Endothelial cell (in vitro differentiated cells): ENCODE data around the gene PPFIBP2. TPM values are rescaled to one million over a fixed set of nuclear protein-coding genes. Genes with fewer than 3 reads are reported as not detected.

Experiments
- DNase-seq: peaks from one replicate; pipeline ENCODE4 v3.0.0; 2021; ENCODE audit warnings: low spot score
- H3K27ac Mint-ChIP-seq: one replicate; pipeline ENCODE4 v1.8.0; 2021; ENCODE audit warnings: mixed read lengths, inconsistent platforms; ENCODE audit not compliant: unreplicated experiment
- H3K27me3 Mint-ChIP-seq: one replicate; pipeline ENCODE4 v1.8.0; 2021; ENCODE audit warnings: mild to moderate bottlenecking, moderate library complexity, mixed read lengths, inconsistent platforms; ENCODE audit not compliant: unreplicated experiment
- H3K36me3 Mint-ChIP-seq: one replicate; pipeline ENCODE4 v1.8.0; 2021; ENCODE audit warnings: mild to moderate bottlenecking, low read depth, mixed read lengths, inconsistent platforms; ENCODE audit not compliant: unreplicated experiment
- H3K4me1 Mint-ChIP-seq: one replicate; pipeline ENCODE4 v1.8.0; 2021; ENCODE audit warnings: mild to moderate bottlenecking, mixed read lengths, inconsistent platforms; ENCODE audit not compliant: unreplicated experiment
- H3K4me3 Mint-ChIP-seq: one replicate; pipeline ENCODE4 v1.8.0; 2021; ENCODE audit warnings: mild to moderate bottlenecking, mixed read lengths, inconsistent platforms; ENCODE audit not compliant: unreplicated experiment
- H3K9me3 Mint-ChIP-seq: one replicate; pipeline ENCODE4 v1.8.0; 2021; ENCODE audit warnings: mixed read lengths, inconsistent platforms; ENCODE audit not compliant: unreplicated experiment
- total RNA-seq: library from RNA; stranded (reverse); fragmentation: NEBNext Ultra II Directional; extraction: Animal tissue kit (Norgen Biotek cat#: 25700); gene quantifications from one replicate; pipeline ENCODE4 v1.2.1, GENCODE V29; 2021; ENCODE audit not compliant: unreplicated experiment
- TF ChIP-seq, protein P1 (sequence below): fragments of 200-600 bp; sonication (generic); IDR thresholded peaks from one replicate; pipeline ENCODE4 v1.5.0; 2021; ENCODE audit warnings: antibody characterized with exemption; ENCODE audit not compliant: unreplicated experiment

The PPFIBP2 gene
- total RNA-seq, 1 donor from 2014 or later = 7.3 TPM

- Mint-ChIP-seq H3K36me3 (no peaks in the 10 kb centered on the region), H3K27me3 (peaks cover 15% of the 10 kb centered on the region), H3K9me3 (no peaks in the 10 kb centered on the region), H3K27ac (no peak overlapping the region), H3K4me3 (no peak overlapping the region), H3K4me1 (peaks cover 54% of the 10 kb centered on the region)
- TF ChIP-seq, protein P1, sequence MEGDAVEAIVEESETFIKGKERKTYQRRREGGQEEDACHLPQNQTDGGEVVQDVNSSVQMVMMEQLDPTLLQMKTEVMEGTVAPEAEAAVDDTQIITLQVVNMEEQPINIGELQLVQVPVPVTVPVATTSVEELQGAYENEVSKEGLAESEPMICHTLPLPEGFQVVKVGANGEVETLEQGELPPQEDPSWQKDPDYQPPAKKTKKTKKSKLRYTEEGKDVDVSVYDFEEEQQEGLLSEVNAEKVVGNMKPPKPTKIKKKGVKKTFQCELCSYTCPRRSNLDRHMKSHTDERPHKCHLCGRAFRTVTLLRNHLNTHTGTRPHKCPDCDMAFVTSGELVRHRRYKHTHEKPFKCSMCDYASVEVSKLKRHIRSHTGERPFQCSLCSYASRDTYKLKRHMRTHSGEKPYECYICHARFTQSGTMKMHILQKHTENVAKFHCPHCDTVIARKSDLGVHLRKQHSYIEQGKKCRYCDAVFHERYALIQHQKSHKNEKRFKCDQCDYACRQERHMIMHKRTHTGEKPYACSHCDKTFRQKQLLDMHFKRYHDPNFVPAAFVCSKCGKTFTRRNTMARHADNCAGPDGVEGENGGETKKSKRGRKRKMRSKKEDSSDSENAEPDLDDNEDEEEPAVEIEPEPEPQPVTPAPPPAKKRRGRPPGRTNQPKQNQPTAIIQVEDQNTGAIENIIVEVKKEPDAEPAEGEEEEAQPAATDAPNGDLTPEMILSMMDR = no peak
- no peak for DNase-seq
Observed at GRCh38 chr11:7575841-7576725, 62.3 kb downstream of the PPFIBP2 start.

DNA sequence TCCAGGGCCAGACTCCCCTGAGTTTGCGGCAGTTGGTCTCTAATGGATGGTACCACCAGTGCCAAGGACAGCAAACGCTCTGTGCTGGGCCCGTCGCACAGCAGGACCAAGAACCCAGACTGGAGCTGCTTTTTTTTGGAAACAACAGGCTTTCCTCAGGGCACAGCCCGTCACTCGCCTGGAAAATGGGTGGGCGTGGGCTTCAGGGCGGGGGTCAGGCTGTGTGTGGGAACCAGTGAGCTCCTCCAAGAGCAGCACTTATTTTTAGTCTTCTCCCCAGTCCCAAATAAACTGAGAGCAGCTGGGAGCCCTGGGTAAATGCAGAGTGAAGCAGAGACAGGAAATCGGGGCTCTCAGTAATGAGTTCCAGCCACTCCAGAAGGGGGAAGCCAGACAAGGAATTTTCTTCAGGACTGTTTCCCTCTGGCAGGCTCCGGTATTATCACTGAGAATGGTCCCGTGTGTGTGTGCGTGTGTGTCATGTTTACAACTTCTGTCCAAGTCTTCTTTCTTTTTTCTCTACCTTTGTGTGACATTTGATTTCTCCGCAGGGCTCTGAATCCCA lies 63.0 kb downstream of the PPFIBP2 start:
- Mint-ChIP-seq H3K36me3 (no peaks in the 10 kb centered on the region), H3K27ac (peak overlapping the region; percentile 86), H3K9me3 (no peaks in the 10 kb centered on the region), H3K4me3 (no peak overlapping the region), H3K27me3 (peaks cover 15% of the 10 kb centered on the region), H3K4me1 (peaks cover 54% of the 10 kb centered on the region)
- TF ChIP-seq, protein P1 = no peak
- no peak for DNase-seq

- peaks cover 48% of the 10 kb centered on the region for H3K4me1 Mint-ChIP-seq
- H3K4me3 Mint-ChIP-seq = no peak overlapping the region
- no peaks in the 10 kb centered on the region for H3K9me3 Mint-ChIP-seq
- H3K27me3 Mint-ChIP-seq = peaks cover 16% of the 10 kb centered on the region
- peak overlapping the region; percentile 86 for H3K27ac Mint-ChIP-seq
- H3K36me3 Mint-ChIP-seq = no peaks in the 10 kb centered on the region
- TF ChIP-seq, protein P1 = no peak
- peak; percentile 34 for DNase-seq
Observed at GRCh38 chr11:7577291-7578190, 63.7 kb downstream of the PPFIBP2 start.

DNA sequence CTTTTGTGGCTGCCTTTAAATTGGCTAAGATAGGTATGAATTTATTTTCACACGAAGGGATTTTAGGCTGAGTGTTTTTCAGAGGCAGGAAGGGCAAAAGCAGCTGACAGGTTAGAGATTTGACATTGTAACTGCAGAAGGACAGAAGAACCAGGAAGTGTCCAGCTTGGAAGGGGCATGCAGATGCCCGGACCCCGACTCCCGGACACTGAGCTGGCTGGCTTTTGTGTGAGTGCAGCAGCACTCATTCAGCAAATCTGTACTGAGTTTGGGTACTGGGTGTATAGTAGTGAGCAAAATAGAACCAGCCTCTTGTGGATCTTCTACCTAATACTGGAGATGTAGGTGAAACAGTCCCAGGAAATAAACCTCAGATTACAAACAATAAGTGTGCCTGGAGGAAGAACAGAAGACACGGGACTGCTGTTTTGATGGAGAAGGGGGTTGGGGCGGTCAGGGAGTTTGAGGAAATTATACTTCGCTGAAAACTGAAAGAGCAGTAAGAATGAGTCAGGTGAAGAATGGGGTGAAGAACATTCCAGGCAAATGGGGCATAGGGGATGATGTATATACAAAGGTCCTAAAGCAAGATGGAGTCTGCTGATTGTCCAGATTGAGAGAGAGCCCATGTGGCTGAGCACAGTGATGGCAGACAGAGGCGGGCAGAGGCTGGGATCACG lies 64.6 kb downstream of the PPFIBP2 start:
- H3K4me1 Mint-ChIP-seq = peaks cover 46% of the 10 kb centered on the region
- H3K9me3 Mint-ChIP-seq = no peaks in the 10 kb centered on the region
- peaks cover 21% of the 10 kb centered on the region for H3K27me3 Mint-ChIP-seq
- TF ChIP-seq, protein P1 = no peak
- DNase-seq = no peak
- no peaks in the 10 kb centered on the region for H3K36me3 Mint-ChIP-seq
- H3K27ac Mint-ChIP-seq = peak overlapping the region; percentile 73
- H3K4me3 Mint-ChIP-seq = peak overlapping the region; percentile 74
